ENCODE data around the gene EHHADH. TPM values are rescaled to one million over a fixed set of nuclear protein-coding genes. Genes with fewer than 3 reads are reported as not detected.

The EHHADH gene
- total RNA-seq, 1 donor from 2014 or later, result 6.2 TPM

- no peak overlapping the region for H3K27ac Mint-ChIP-seq
- no peak overlapping the region for H3K4me3 Mint-ChIP-seq (ENCODE audit: low read depth)
- no peaks in the 10 kb centered on the region for H3K4me1 Mint-ChIP-seq (ENCODE audit: low read depth)
- no peaks in the 10 kb centered on the region for H3K9me3 Mint-ChIP-seq (ENCODE audit: low read depth)
- H3K36me3 Mint-ChIP-seq (ENCODE audit: insufficient read depth), result peaks cover 3% of the 10 kb centered on the region
- TF ChIP-seq CTCF (IDR thresholded peaks at IDR 0.05; ENCODE audit: unreplicated experiment), result no peak
- no peak for DNase-seq (ENCODE audit: low spot score, unreplicated experiment)
- H3K27me3 Mint-ChIP-seq, result no peaks in the 10 kb centered on the region
Measured at GRCh38 chr3:185207481-185207880, 46.4 kb downstream of the EHHADH start.

- no peak for DNase-seq (ENCODE audit: low spot score, unreplicated experiment)
- no peak for TF ChIP-seq CTCF (IDR thresholded peaks at IDR 0.05; ENCODE audit: unreplicated experiment)
- Mint-ChIP-seq H3K9me3 (ENCODE audit: low read depth) (no peaks in the 10 kb centered on the region), H3K27me3 (no peaks in the 10 kb centered on the region), H3K4me3 (ENCODE audit: low read depth) (no peak overlapping the region), H3K4me1 (ENCODE audit: low read depth) (no peaks in the 10 kb centered on the region), H3K27ac (no peak overlapping the region), H3K36me3 (ENCODE audit: insufficient read depth) (peaks cover 3% of the 10 kb centered on the region)
Measured at GRCh38 chr3:185205865-185206264, 48.0 kb downstream of the EHHADH start.

GRCh38 chr3:185204894-185205293 lies 49.0 kb downstream of the EHHADH start:
- no peak overlapping the region for H3K27ac Mint-ChIP-seq
- H3K36me3 Mint-ChIP-seq (ENCODE audit: insufficient read depth), result peaks cover 3% of the 10 kb centered on the region
- no peaks in the 10 kb centered on the region for H3K27me3 Mint-ChIP-seq
- H3K9me3 Mint-ChIP-seq (ENCODE audit: low read depth), result no peaks in the 10 kb centered on the region
- no peak for DNase-seq (ENCODE audit: low spot score, unreplicated experiment)
- no peak for TF ChIP-seq CTCF (IDR thresholded peaks at IDR 0.05; ENCODE audit: unreplicated experiment)
- no peak overlapping the region for H3K4me3 Mint-ChIP-seq (ENCODE audit: low read depth)
- no peaks in the 10 kb centered on the region for H3K4me1 Mint-ChIP-seq (ENCODE audit: low read depth)

- Mint-ChIP-seq H3K27me3 (no peaks in the 10 kb centered on the region), H3K27ac (no peak overlapping the region), H3K4me1 (ENCODE audit: low read depth) (no peaks in the 10 kb centered on the region), H3K36me3 (ENCODE audit: insufficient read depth) (peaks cover 5% of the 10 kb centered on the region), H3K4me3 (ENCODE audit: low read depth) (no peak overlapping the region), H3K9me3 (ENCODE audit: low read depth) (peaks cover 5% of the 10 kb centered on the region)
- TF ChIP-seq CTCF (IDR thresholded peaks at IDR 0.05; ENCODE audit: unreplicated experiment), result no peak
- DNase-seq (ENCODE audit: low spot score, unreplicated experiment), result no peak
Measured at GRCh38 chr3:185200639-185201038, 53.2 kb downstream of the EHHADH start.

GRCh38 chr3:185199671-185200070 lies 54.2 kb downstream of the EHHADH start:
- DNase-seq (ENCODE audit: low spot score, unreplicated experiment), result no peak

More at GRCh38 chr3:185199671-185200070, 54.2 kb downstream of the EHHADH start:
- Mint-ChIP-seq H3K9me3 (ENCODE audit: low read depth) (peaks cover 10% of the 10 kb centered on the region), H3K27ac (no peak overlapping the region), H3K4me1 (ENCODE audit: low read depth) (no peaks in the 10 kb centered on the region), H3K27me3 (no peaks in the 10 kb centered on the region), H3K36me3 (ENCODE audit: insufficient read depth) (peaks cover 10% of the 10 kb centered on the region), H3K4me3 (ENCODE audit: low read depth) (no peak overlapping the region)
- TF ChIP-seq CTCF (IDR thresholded peaks at IDR 0.05; ENCODE audit: unreplicated experiment), result peak; percentile 21
